Measurements from ENCODE around the gene SIRPB2. TPM values are rescaled to one million over a fixed set of nuclear protein-coding genes. Genes with fewer than 3 reads are reported as not detected.

Gene SIRPB2
- total RNA-seq = 1 to 10 TPM; 4.7 to 8.1 (median 6.2) TPM

- TF ChIP-seq POLR2AphosphoS5 (IDR thresholded peaks at IDR 0.05) (peak; percentile 29 to 61), EP300 (IDR thresholded peaks at IDR 0.05) (no peak), POLR2A (IDR thresholded peaks at IDR 0.05; ENCODE audit: low read depth) (no peak), CTCF (IDR thresholded peaks at IDR 0.05) (no peak)
- H3K36me3 ChIP-seq = no peaks in the 10 kb centered on the region
- peaks cover 0 to 10% (median 0%) of the 10 kb centered on the region in 4 donors for H3K4me1 ChIP-seq
- DNase-seq (ENCODE audit: extremely low spot score) = peak; percentile 93
- peak within 1 kb of the TSS in 3 of 4 donors; percentile 58 to 65 (median 63) for H3K27ac ChIP-seq (replicated peaks in 1 of 4)
- peaks cover 0 to 8% (median 0%) of the 10 kb centered on the region in 4 donors for H3K27me3 ChIP-seq
- H3K9me3 ChIP-seq = no peaks in the 10 kb centered on the region
- intact Hi-C loops (cut with DNase I) = no loop called here
- 70% methylated on average over 11 of the region's 11 CpGs for WGBS
- peak within 1 kb of the TSS; percentile 24 to 44 (median 32) for H3K4me3 ChIP-seq
Observed at GRCh38 chr20:1491281-1491840, at the start of gene SIRPB2. SIRPB2 (minus strand) TSS chr20:1491420; CDS start chr20:1491359, 61 bp downstream.

GRCh38 chr20:1539816-1540419 is 48.7 kb upstream of the SIRPB2 start:
- TF ChIP-seq POLR2AphosphoS5 (IDR thresholded peaks at IDR 0.05) (no peak), CTCF (IDR thresholded peaks at IDR 0.05) (no peak), EP300 (IDR thresholded peaks at IDR 0.05) (no peak)
- 67% methylated on average over 1 of the region's 1 CpG for WGBS
- Histone ChIP-seq H3K27me3 (no peaks in the 10 kb centered on the region), H3K4me1 (no peaks in the 10 kb centered on the region), H3K4me3 (no peak overlapping the region), H3K9me3 (no peaks in the 10 kb centered on the region), H3K36me3 (no peaks in the 10 kb centered on the region), H3K27ac (replicated peaks in 1 of 4) (no peak overlapping the region)
- peak; percentile 8 for DNase-seq (ENCODE audit: extremely low spot score)
- intact Hi-C loops (cut with DNase I) = no loop called here

- H3K9me3 ChIP-seq = no peaks in the 10 kb centered on the region
- no peaks in the 10 kb centered on the region for H3K36me3 ChIP-seq
Observed at GRCh38 chr20:1538655-1539054, 47.4 kb upstream of the SIRPB2 start.

GRCh38 chr20:1537731-1538058 is 46.5 kb upstream of the SIRPB2 start:
- Histone ChIP-seq H3K4me3 (no peak overlapping the region), H3K27ac (replicated peaks in 1 of 4) (peak overlapping the region in 3 of 4 donors; percentile 51 to 65 (median 61)), H3K36me3 (no peaks in the 10 kb centered on the region), H3K4me1 (no peaks in the 10 kb centered on the region), H3K27me3 (no peaks in the 10 kb centered on the region), H3K9me3 (no peaks in the 10 kb centered on the region)
- WGBS = 60% methylated on average over 4 of the region's 4 CpGs
- intact Hi-C loops (cut with DNase I) = no loop called here
- no peak for DNase-seq (ENCODE audit: extremely low spot score)
- TF ChIP-seq POLR2A (IDR thresholded peaks at IDR 0.05; ENCODE audit: low read depth) (no peak), POLR2AphosphoS5 (IDR thresholded peaks at IDR 0.05) (no peak), EP300 (IDR thresholded peaks at IDR 0.05) (no peak), CTCF (IDR thresholded peaks at IDR 0.05) (no peak)

More at GRCh38 chr20:1538655-1539054, 47.4 kb upstream of the SIRPB2 start:
- Histone ChIP-seq H3K4me3 (no peak overlapping the region), H3K27ac (replicated peaks in 1 of 4) (no peak overlapping the region), H3K4me1 (no peaks in the 10 kb centered on the region), H3K27me3 (no peaks in the 10 kb centered on the region)
- no peak for DNase-seq (ENCODE audit: extremely low spot score)
- intact Hi-C loops (cut with DNase I) = no loop called here
- TF ChIP-seq EP300 (IDR thresholded peaks at IDR 0.05) = no peak
- no peak for TF ChIP-seq CTCF (IDR thresholded peaks at IDR 0.05)
- no peak for TF ChIP-seq POLR2A (IDR thresholded peaks at IDR 0.05; ENCODE audit: low read depth)
- TF ChIP-seq POLR2AphosphoS5 (IDR thresholded peaks at IDR 0.05) = no peak
